ENCODE results near the gene DEFB113. TPM values are rescaled to one million over a fixed set of nuclear protein-coding genes. Genes with fewer than 3 reads are reported as not detected.

The DEFB113 gene
- total and polyA plus RNA-seq, 2 of the 4 experiments (the other 2 are of a cell fraction): not detected

- intact Hi-C loops (cut with micrococcal nuclease): no loop called here
- H2AK5ac ChIP-seq (ENCODE audit: low read depth, low read length): no peak overlapping the region
- no peak overlapping the region for H4K8ac ChIP-seq (ENCODE audit: low read depth in 2 of 2, low read length in 2 of 2)
- H3K4ac ChIP-seq (ENCODE audit: low read depth, low read length): no peak overlapping the region
- H3K18ac ChIP-seq (ENCODE audit: low read depth, low read length): no peak overlapping the region
- no peak overlapping the region for H4K5ac ChIP-seq (ENCODE audit: low read depth, low read length)
- H3K4me1 ChIP-seq (ENCODE audit: control insufficient read depth, insufficient read depth, low read length): no peaks in the 10 kb centered on the region
- no peak overlapping the region for H3K56ac ChIP-seq (ENCODE audit: extremely low read depth, insufficient read depth, low read length)
- no peak overlapping the region for H3K4me2 ChIP-seq (ENCODE audit: low read depth, low read length)
- no peak overlapping the region for H3K4me3 ChIP-seq (ENCODE audit: insufficient read depth, low read depth, low read length)
- H3K14ac ChIP-seq (replicated peaks; ENCODE audit: low read depth, low read length): no peak overlapping the region
- dilution Hi-C loops (cut with HindIII; ENCODE audit: low sequenced_read_pairs, unreplicated experiment): no loop called here
- no peak overlapping the region for H2BK120ac ChIP-seq (ENCODE audit: low read depth, low read length)
- POLR2A ChIA-PET (ENCODE audit: unreplicated experiment): no interaction called here
- CTCF ChIA-PET: interaction anchor here (0.7 kb wide), 1 partner anchor 78 kb away, joined by 3 read pairs; no protein-coding TSS in a partner anchor
- H2AK9ac ChIP-seq (replicated peaks; ENCODE audit: low read depth, low read length, poor library complexity): no peak overlapping the region
- H3K27me3 ChIP-seq (ENCODE audit: control insufficient read depth, insufficient read depth, low read length): no peaks in the 10 kb centered on the region
- no peak overlapping the region for H2BK5ac ChIP-seq (ENCODE audit: low read depth, low read length, poor library complexity, severe bottlenecking)
- no CpG with 5 or more reads among the region's 5 CpGs for WGBS, 2 experiments (ENCODE audit: extremely low coverage in 2 of 2, insufficient read length in 1 of 2)
- H4K91ac ChIP-seq (ENCODE audit: insufficient read depth, low read depth, low read length): no peak overlapping the region
- no peak for ATAC-seq (ENCODE audit: low read depth)
- DNase-seq: no peak
- BruUV-seq (replicated peaks): no TSS peak
- no peak overlapping the region for H2BK15ac ChIP-seq (ENCODE audit: low read depth, low read length)
- no peak overlapping the region for H3K27ac ChIP-seq (ENCODE audit: insufficient read depth, low read length)
- H2BK20ac ChIP-seq (ENCODE audit: low read depth, low read length): no peak overlapping the region
- H2AFZ ChIP-seq (replicated peaks; ENCODE audit: low read length, poor library complexity): no peak overlapping the region
- H4K20me1 ChIP-seq (ENCODE audit: insufficient read depth, low read length): no peaks in the 10 kb centered on the region
- no peak overlapping the region for H3K9ac ChIP-seq (ENCODE audit: low read depth, low read length)
- TF ChIP-seq RCOR1 (IDR thresholded peaks at IDR 0.05; ENCODE audit: insufficient replicate concordance, low read length): no peak
- TF ChIP-seq SMC3 (IDR thresholded peaks at IDR 0.05; ENCODE audit: low read depth, low read length): no peak
- no peak for TF ChIP-seq CHD1 (IDR thresholded peaks at IDR 0.05; ENCODE audit: low read depth, low read length)
- TF ChIP-seq MXI1 (IDR thresholded peaks at IDR 0.05; ENCODE audit: borderline replicate concordance, low read depth, low read length): no peak
- no peak for TF ChIP-seq ELK1 (IDR thresholded peaks at IDR 0.05; ENCODE audit: borderline replicate concordance, low read depth, low read length)
- TF ChIP-seq CTCF (conservative IDR thresholded peaks at IDR 0.05; ENCODE audit: low read depth, low read length): no peak
- no peak for TF ChIP-seq RFX5 (IDR thresholded peaks at IDR 0.05; ENCODE audit: low read depth, low read length)
- peak; percentile 51 for TF ChIP-seq CEBPB (IDR thresholded peaks at IDR 0.05; ENCODE audit: low read depth, low read length)
- H3K23ac ChIP-seq (ENCODE audit: low read depth, low read length): no peak overlapping the region
- in situ Hi-C loops (cut with MboI; ENCODE audit: low sequenced_read_pairs): no loop called here
- H3K9me1 ChIP-seq (ENCODE audit: insufficient read depth, low read length): no peaks in the 10 kb centered on the region
- no peaks in the 10 kb centered on the region for H3K36me3 ChIP-seq (ENCODE audit: control insufficient read depth, insufficient read depth, low read length)
- no peaks in the 10 kb centered on the region for H3K9me3 ChIP-seq (ENCODE audit: control insufficient read depth, insufficient read depth, low read length)
- H3K79me1 ChIP-seq (ENCODE audit: low read depth in 1 of 2, low read length in 2 of 2): no peaks in the 10 kb centered on the region
These were observed 49.3 kb downstream of the DEFB113 start for GRCh38 chr6:49919935-49920644.
